Spinal cord (tissue), 10 donors: ENCODE results near the gene MEIS3. TPM values are rescaled to one million over a fixed set of nuclear protein-coding genes. Genes with fewer than 3 reads are reported as not detected.
A peak's percentile ranks its signal among the peaks of the same experiment; 100 is the strongest.

Experiments used
- DNase-seq, 6 donors: peaks; one replicate each; pipeline versions ENCODE4 v3.0.0 to v3.0.0-alpha.2; 2013 to 2015; ENCODE audit warnings: low spot score in 6 of 6, low read depth in 4 of 6
- H3K27ac ChIP-seq: one replicate; pipeline ENCODE4 v1.5.1; 2013; ENCODE audit warnings: low read depth, low read length, control low read depth
- H3K27me3 ChIP-seq: one replicate; pipeline ENCODE4 v1.6.1; 2013; ENCODE audit warnings: low read length; ENCODE audit not compliant: control insufficient read depth, insufficient read depth
- H3K36me3 ChIP-seq: one replicate; pipeline ENCODE4 v1.6.1; 2013; ENCODE audit warnings: low read length; ENCODE audit not compliant: control insufficient read depth, insufficient read depth
- H3K4me1 ChIP-seq: one replicate; pipeline ENCODE4 v1.6.1; 2013; ENCODE audit warnings: low read length; ENCODE audit not compliant: control insufficient read depth, insufficient read depth
- H3K4me3 ChIP-seq: one replicate; pipeline ENCODE4 v1.5.1; 2013; ENCODE audit warnings: low read depth, low read length, control low read depth
- H3K9me3 ChIP-seq: one replicate; pipeline ENCODE4 v1.6.1; 2013; ENCODE audit warnings: low read length; ENCODE audit not compliant: control insufficient read depth, insufficient read depth
- WGBS: methylation state at CpG from one replicate; pipeline ENCODE4 v1.1.5; 2013; ENCODE audit warnings: missing lambda C conversion rate; ENCODE audit not compliant: insufficient coverage; 5-methylcytosine and 5-hydroxymethylcytosine counted together
- polyA plus RNA-seq, 2 donors: library from polyadenylated mRNA; unstranded; fragments of 120-200 nt; gene quantifications; one replicate each; pipeline ENCODE4 v1.2.1, GENCODE V29; 2013; ENCODE audit not compliant: insufficient read length in 2 of 2
- total RNA-seq, 2 donors: library from RNA; depleted of rRNA in 1 of 2; stranded (reverse); fragments of 120-200 nt in 1 of 2; fragments of >200 nt in 1 of 2; gene quantifications; one replicate each; pipeline versions ENCODE4 v1.2.3 to v1.2.4, GENCODE V29; 2013 to 2014
- donor health status: healthy.

Gene MEIS3
- total and polyA plus RNA-seq, 4 donors, result 35.4 to 117 (median 81.5) TPM

GRCh38 chr19:47407417-47407774 lies 11.9 kb downstream of the MEIS3 start:
- no peaks in the 10 kb centered on the region for H3K9me3 ChIP-seq
- peaks cover 54% of the 10 kb centered on the region for H3K36me3 ChIP-seq
- H3K4me3 ChIP-seq, result no peak overlapping the region
- H3K4me1 ChIP-seq, result no peaks in the 10 kb centered on the region
- H3K27me3 ChIP-seq, result no peaks in the 10 kb centered on the region
- H3K27ac ChIP-seq, result no peak overlapping the region
- 40% methylated on average over 10 of the region's 14 CpGs for WGBS
- DNase-seq, result no peak

- no peaks in the 10 kb centered on the region for H3K27me3 ChIP-seq
- no peak overlapping the region for H3K27ac ChIP-seq
- H3K36me3 ChIP-seq, result peaks cover 54% of the 10 kb centered on the region
- no peaks in the 10 kb centered on the region for H3K9me3 ChIP-seq
- H3K4me3 ChIP-seq, result no peak overlapping the region
- DNase-seq, result peak in 1 of 6 donors; percentile 17
- WGBS, result 23% methylated on average over 40 of the region's 47 CpGs
- no peaks in the 10 kb centered on the region for H3K4me1 ChIP-seq
Measured at GRCh38 chr19:47406711-47407416, 12.5 kb downstream of the MEIS3 start.

GRCh38 chr19:47405854-47406417 lies 13.4 kb downstream of the MEIS3 start:
- Histone ChIP-seq H3K9me3 (no peaks in the 10 kb centered on the region), H3K4me1 (no peaks in the 10 kb centered on the region), H3K27ac (no peak overlapping the region), H3K27me3 (no peaks in the 10 kb centered on the region), H3K4me3 (no peak overlapping the region), H3K36me3 (peaks cover 58% of the 10 kb centered on the region)
- WGBS, result 96% methylated on average over 3 of the region's 5 CpGs
- no peak for DNase-seq

GRCh38 chr19:47405197-47405550 lies 14.2 kb downstream of the MEIS3 start:
- Histone ChIP-seq H3K4me3 (no peak overlapping the region), H3K27me3 (no peaks in the 10 kb centered on the region), H3K27ac (no peak overlapping the region), H3K4me1 (no peaks in the 10 kb centered on the region), H3K36me3 (peaks cover 58% of the 10 kb centered on the region), H3K9me3 (no peaks in the 10 kb centered on the region)
- no peak for DNase-seq
- WGBS, result no CpG with 5 or more reads among the region's 4 CpGs

- no peaks in the 10 kb centered on the region for H3K9me3 ChIP-seq
- no peak for DNase-seq
- H3K4me1 ChIP-seq, result no peaks in the 10 kb centered on the region
- H3K36me3 ChIP-seq, result peaks cover 58% of the 10 kb centered on the region
- no peak overlapping the region for H3K27ac ChIP-seq
- 83% methylated on average over 9 of the region's 9 CpGs for WGBS
- H3K27me3 ChIP-seq, result no peaks in the 10 kb centered on the region
- H3K4me3 ChIP-seq, result no peak overlapping the region
Measured at GRCh38 chr19:47404334-47405196, 14.8 kb downstream of the MEIS3 start.

GRCh38 chr19:47402504-47402903 lies 16.8 kb downstream of the MEIS3 start:
- Histone ChIP-seq H3K4me3 (no peak overlapping the region), H3K27me3 (no peaks in the 10 kb centered on the region), H3K27ac (no peak overlapping the region), H3K9me3 (no peaks in the 10 kb centered on the region), H3K4me1 (peaks cover 4% of the 10 kb centered on the region), H3K36me3 (peaks cover 41% of the 10 kb centered on the region)
- 92% methylated on average over 15 of the region's 16 CpGs for WGBS
- DNase-seq, result no peak

GRCh38 chr19:47398707-47399597 lies 20.4 kb downstream of the MEIS3 start:
- peak in 1 of 6 donors; percentile 19 for DNase-seq
- Histone ChIP-seq H3K36me3 (peaks cover 12% of the 10 kb centered on the region), H3K27ac (no peak overlapping the region), H3K27me3 (no peaks in the 10 kb centered on the region), H3K9me3 (no peaks in the 10 kb centered on the region), H3K4me3 (no peak overlapping the region), H3K4me1 (peaks cover 4% of the 10 kb centered on the region)
- 34% methylated on average over 15 of the region's 24 CpGs for WGBS

- peak in 4 of 6 donors; percentile 10 to 76 (median 47) for DNase-seq
- no peak overlapping the region for H3K27ac ChIP-seq
- no peaks in the 10 kb centered on the region for H3K9me3 ChIP-seq
- 40% methylated on average over 9 of the region's 15 CpGs for WGBS
- H3K4me3 ChIP-seq, result no peak overlapping the region
- H3K4me1 ChIP-seq, result peaks cover 15% of the 10 kb centered on the region
- H3K27me3 ChIP-seq, result peaks cover 2% of the 10 kb centered on the region
- no peaks in the 10 kb centered on the region for H3K36me3 ChIP-seq
Measured at GRCh38 chr19:47391510-47392223, 27.7 kb downstream of the MEIS3 start.
